Measurements from ENCODE around the gene MAD1L1.
"Not testable (repeated sequence)": the region's sequence is repeated elsewhere in the genome, so short reads cannot be mapped to it uniquely, and the experiment has no call there.

Gene MAD1L1

GRCh38 chr7:1838911-1839531 is 393.7 kb downstream of the MAD1L1 start:
- DNase-seq (ENCODE audit: low spot score), result not testable (repeated sequence)

GRCh38 chr7:1838544-1838872 is 394.2 kb downstream of the MAD1L1 start:
- not testable (repeated sequence) for DNase-seq (ENCODE audit: low spot score)

- DNase-seq (ENCODE audit: low spot score), result not testable (repeated sequence)
These were observed 394.8 kb downstream of the MAD1L1 start for GRCh38 chr7:1837696-1838543.

GRCh38 chr7:1831933-1832535 is 400.7 kb downstream of the MAD1L1 start:
- DNase-seq (ENCODE audit: low spot score), result not testable (repeated sequence)

GRCh38 chr7:1831471-1831870 is 401.3 kb downstream of the MAD1L1 start:
- DNase-seq (ENCODE audit: low spot score), result not testable (repeated sequence)

GRCh38 chr7:1829668-1830067 is 403.1 kb downstream of the MAD1L1 start:
- DNase-seq (ENCODE audit: low spot score), result not testable (repeated sequence)

- DNase-seq (ENCODE audit: low spot score), result no peak
These were observed 403.6 kb downstream of the MAD1L1 start for GRCh38 chr7:1829111-1829510.

- DNase-seq (ENCODE audit: low spot score), result not testable (repeated sequence)
These were observed 404.6 kb downstream of the MAD1L1 start for GRCh38 chr7:1828170-1828569.

- not testable (repeated sequence) for DNase-seq (ENCODE audit: low spot score)
These were observed 405.2 kb downstream of the MAD1L1 start for GRCh38 chr7:1827521-1827981.

GRCh38 chr7:1826931-1827330 is 405.8 kb downstream of the MAD1L1 start:
- DNase-seq (ENCODE audit: low spot score), result not testable (repeated sequence)

- peak; percentile 65 for DNase-seq (ENCODE audit: low spot score)
These were observed 406.6 kb downstream of the MAD1L1 start for GRCh38 chr7:1825897-1826741.

GRCh38 chr7:1825647-1825896 is 407.2 kb downstream of the MAD1L1 start:
- DNase-seq (ENCODE audit: low spot score), result not testable (repeated sequence)

- not testable (repeated sequence) for DNase-seq (ENCODE audit: low spot score)
These were observed 407.7 kb downstream of the MAD1L1 start for GRCh38 chr7:1824882-1825646.

GRCh38 chr7:1824151-1824881 is 408.4 kb downstream of the MAD1L1 start:
- not testable (repeated sequence) for DNase-seq (ENCODE audit: low spot score)

GRCh38 chr7:1823376-1824150 is 409.2 kb downstream of the MAD1L1 start:
- DNase-seq (ENCODE audit: low spot score), result no peak

GRCh38 chr7:1819259-1819841 is 413.4 kb downstream of the MAD1L1 start:
- DNase-seq (ENCODE audit: low spot score), result peak; percentile 64

GRCh38 chr7:1818575-1819258 is 414.0 kb downstream of the MAD1L1 start:
- peak; percentile 63 for DNase-seq (ENCODE audit: low spot score)

- no peak for DNase-seq (ENCODE audit: low spot score)
These were observed 415.6 kb downstream of the MAD1L1 start for GRCh38 chr7:1817061-1817712.

Measured in left forelimb (tissue), 1 donor.